Natural killer cell treated with Interleukin-12 subunit alpha and Interleukin-12 subunit beta and Interleukin-15 and Interleukin-18, amount 100 ng/mL, for 72 hours (primary cell): ENCODE measurements around the gene ZNF787. TPM values are rescaled to one million over a fixed set of nuclear protein-coding genes. Genes with fewer than 3 reads are reported as not detected.

Experiments
- ATAC-seq, 2 donors: fragments of 150-1000 bp; cut with Tn5 transposase in 1 of 2; sonication (Bioruptor Pico), chemical (Tn5 transposase) in 1 of 2; 2 replicates each; pipeline ENCODE4 v1.10.0; 2021
- DNase-seq: peaks from one replicate; pipeline ENCODE4 v3.0.0; 2022; ENCODE audit warnings: low spot score
- H3K27ac Mint-ChIP-seq, 2 donors: 1 replicate in 1 of 2; 2 replicates in 1 of 2; pipeline ENCODE4 v1.8.0; 2022; ENCODE audit warnings: mixed read lengths in 2 of 2, mild to moderate bottlenecking in 1 of 2, moderate library complexity in 1 of 2
- H3K27me3 Mint-ChIP-seq, 2 donors: 1 replicate in 1 of 2; 2 replicates in 1 of 2; pipeline ENCODE4 v1.8.0; 2022; ENCODE audit warnings: mixed read lengths in 2 of 2
- H3K36me3 Mint-ChIP-seq: one replicate; pipeline ENCODE4 v1.8.0; 2022; ENCODE audit warnings: mixed read lengths
- H3K4me1 Mint-ChIP-seq, 2 donors: 1 replicate in 1 of 2; 2 replicates in 1 of 2; pipeline ENCODE4 v1.8.0; 2022; ENCODE audit warnings: low read depth in 2 of 2, mixed read lengths in 2 of 2, mild to moderate bottlenecking in 1 of 2
- H3K4me3 Mint-ChIP-seq: one replicate; pipeline ENCODE4 v1.8.0; 2022; ENCODE audit warnings: mixed read lengths
- H3K9me3 Mint-ChIP-seq: 2 replicates; pipeline ENCODE4 v1.8.0; 2022; ENCODE audit warnings: mixed read lengths
- total RNA-seq, 2 donors: library from RNA; stranded (reverse); gene quantifications; one replicate each; pipeline ENCODE4 v1.2.3, GENCODE V29; 2022

Gene ZNF787
- total RNA-seq, 2 donors from 2014 or later: 39.2 to 60.6 TPM

GRCh38 chr19:56066152-56067023 lies 54.7 kb downstream of the ZNF787 start:
- peak; percentile 76 to 83 for ATAC-seq
- Mint-ChIP-seq H3K36me3 (no peaks in the 10 kb centered on the region), H3K27me3 (peaks cover 7 to 17% of the 10 kb centered on the region in 2 donors), H3K9me3 (no peaks in the 10 kb centered on the region), H3K4me1 (peaks cover 5 to 9% of the 10 kb centered on the region in 2 donors), H3K27ac (no peak overlapping the region), H3K4me3 (peak overlapping the region; percentile 68)
- DNase-seq: peak; percentile 84

GRCh38 chr19:56053596-56053995 lies 67.5 kb downstream of the ZNF787 start:
- no peaks in the 10 kb centered on the region for H3K9me3 Mint-ChIP-seq
- no peak overlapping the region for H3K27ac Mint-ChIP-seq
- peaks cover 4 to 12% of the 10 kb centered on the region in 2 donors for H3K27me3 Mint-ChIP-seq
- H3K4me3 Mint-ChIP-seq: no peak overlapping the region
- ATAC-seq (no peak), DNase-seq (no peak)
- H3K4me1 Mint-ChIP-seq: no peaks in the 10 kb centered on the region
- no peaks in the 10 kb centered on the region for H3K36me3 Mint-ChIP-seq

Other genes starting within 250 kb of the ZNF787 start
- not detected for gene NLRP13, start 189.0 kb downstream of the ZNF787 start, total RNA-seq
- gene NLRP8, start 173.5 kb downstream of the ZNF787 start, total RNA-seq: not detected
- not detected for gene NLRP5, start 134.5 kb downstream of the ZNF787 start, total RNA-seq
- gene ZNF444, start 20.0 kb upstream of the ZNF787 start, total RNA-seq: 10 to 100 TPM; 23.2 to 50.6 TPM
- not detected for gene GALP, start 54.7 kb upstream of the ZNF787 start, total RNA-seq
- gene ZSCAN5B, start 76.5 kb upstream of the ZNF787 start, total RNA-seq: not detected
- not detected for gene ZSCAN5C, start 81.0 kb upstream of the ZNF787 start, total RNA-seq
- 1 to 10 TPM; 1.8 to 4.2 TPM for gene EDDM13, start 151.5 kb upstream of the ZNF787 start, total RNA-seq
- gene ZSCAN5A, start 193.5 kb upstream of the ZNF787 start, total RNA-seq: 10 to 100 TPM in 1 of 2 donors, 1 to 10 TPM in 1; 9.9 to 16.8 TPM